HEK293 (cell line): ENCODE results near the gene GRN.

Experiments used
- SETDB1 ChIP-seq: IDR thresholded peaks from one replicate; pipeline ENCODE4 v1.6.1; 2017; ENCODE audit warnings: mild to moderate bottlenecking, low read length, moderate library complexity, mixed read lengths; ENCODE audit not compliant: insufficient read length
- ZFP37 ChIP-seq: fragments of 450-650 bp; formaldehyde crosslinking; IDR thresholded peaks from 2 replicates; pipeline ENCODE4 v1.5.1; 2016; ENCODE audit warnings: missing biosample characterization, missing genetic modification characterization
- ZNF121 ChIP-seq: fragments of 450-650 bp; formaldehyde crosslinking; IDR thresholded peaks from 2 replicates; pipeline ENCODE4 v1.5.1; 2016; ENCODE audit warnings: missing biosample characterization, missing genetic modification characterization
- ZNF354C ChIP-seq: fragments of 450-650 bp; formaldehyde crosslinking; IDR thresholded peaks from 2 replicates; pipeline ENCODE4 v1.5.1; 2016; ENCODE audit warnings: missing biosample characterization, missing genetic modification characterization, low read depth, borderline replicate concordance
- ZNF394 ChIP-seq: fragments of 450-650 bp; formaldehyde crosslinking; IDR thresholded peaks from 2 replicates; pipeline ENCODE4 v1.5.1; 2016; ENCODE audit warnings: missing biosample characterization, missing genetic modification characterization, mild to moderate bottlenecking, moderate library complexity, borderline replicate concordance
- TF ChIP-seq, protein P1 (sequence below): fragments of 450-650 bp; formaldehyde crosslinking; IDR thresholded peaks from 2 replicates; pipeline ENCODE4 v1.5.1; 2016; ENCODE audit warnings: missing biosample characterization, missing genetic modification characterization
- TF ChIP-seq, protein P2 (sequence below): fragments of 450-650 bp; formaldehyde crosslinking; IDR thresholded peaks from 2 replicates; pipeline ENCODE4 v1.5.1; 2016; ENCODE audit warnings: missing biosample characterization, missing genetic modification characterization
- TF ChIP-seq, protein P3 (sequence below): fragments of 450-650 bp; formaldehyde crosslinking; IDR thresholded peaks from 2 replicates; pipeline ENCODE4 v1.5.1; 2016; ENCODE audit warnings: missing biosample characterization, missing genetic modification characterization

DNA sequence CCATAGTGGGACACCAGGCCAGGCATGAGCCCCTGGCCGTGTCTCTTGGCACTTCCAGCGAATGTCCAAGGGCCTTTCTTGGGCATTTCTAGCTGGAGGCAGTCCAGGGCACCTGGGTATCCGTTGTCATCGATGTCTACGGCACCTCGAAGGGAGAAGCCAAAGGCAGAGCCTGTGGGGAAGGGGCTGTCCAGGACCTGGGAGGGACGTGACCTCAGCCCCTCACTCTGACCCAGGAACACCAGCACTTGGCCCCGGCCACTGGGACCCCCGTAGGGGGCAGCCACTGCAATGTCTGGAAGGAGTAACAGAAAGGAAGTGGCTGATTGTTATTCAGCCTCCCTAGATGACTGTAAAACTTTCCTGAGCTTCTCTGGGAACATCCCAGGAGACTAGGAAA is 35.7 kb downstream of the GRN start:
- TF ChIP-seq ZNF121 (tag by site-specific recombination) (no peak), ZNF354C (tag by site-specific recombination) (no peak), ZNF394 (tag by site-specific recombination) (no peak), ZFP37 (no peak), SETDB1 (no peak)
- TF ChIP-seq, protein P1, sequence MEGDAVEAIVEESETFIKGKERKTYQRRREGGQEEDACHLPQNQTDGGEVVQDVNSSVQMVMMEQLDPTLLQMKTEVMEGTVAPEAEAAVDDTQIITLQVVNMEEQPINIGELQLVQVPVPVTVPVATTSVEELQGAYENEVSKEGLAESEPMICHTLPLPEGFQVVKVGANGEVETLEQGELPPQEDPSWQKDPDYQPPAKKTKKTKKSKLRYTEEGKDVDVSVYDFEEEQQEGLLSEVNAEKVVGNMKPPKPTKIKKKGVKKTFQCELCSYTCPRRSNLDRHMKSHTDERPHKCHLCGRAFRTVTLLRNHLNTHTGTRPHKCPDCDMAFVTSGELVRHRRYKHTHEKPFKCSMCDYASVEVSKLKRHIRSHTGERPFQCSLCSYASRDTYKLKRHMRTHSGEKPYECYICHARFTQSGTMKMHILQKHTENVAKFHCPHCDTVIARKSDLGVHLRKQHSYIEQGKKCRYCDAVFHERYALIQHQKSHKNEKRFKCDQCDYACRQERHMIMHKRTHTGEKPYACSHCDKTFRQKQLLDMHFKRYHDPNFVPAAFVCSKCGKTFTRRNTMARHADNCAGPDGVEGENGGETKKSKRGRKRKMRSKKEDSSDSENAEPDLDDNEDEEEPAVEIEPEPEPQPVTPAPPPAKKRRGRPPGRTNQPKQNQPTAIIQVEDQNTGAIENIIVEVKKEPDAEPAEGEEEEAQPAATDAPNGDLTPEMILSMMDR = no peak
- TF ChIP-seq, protein P2, sequence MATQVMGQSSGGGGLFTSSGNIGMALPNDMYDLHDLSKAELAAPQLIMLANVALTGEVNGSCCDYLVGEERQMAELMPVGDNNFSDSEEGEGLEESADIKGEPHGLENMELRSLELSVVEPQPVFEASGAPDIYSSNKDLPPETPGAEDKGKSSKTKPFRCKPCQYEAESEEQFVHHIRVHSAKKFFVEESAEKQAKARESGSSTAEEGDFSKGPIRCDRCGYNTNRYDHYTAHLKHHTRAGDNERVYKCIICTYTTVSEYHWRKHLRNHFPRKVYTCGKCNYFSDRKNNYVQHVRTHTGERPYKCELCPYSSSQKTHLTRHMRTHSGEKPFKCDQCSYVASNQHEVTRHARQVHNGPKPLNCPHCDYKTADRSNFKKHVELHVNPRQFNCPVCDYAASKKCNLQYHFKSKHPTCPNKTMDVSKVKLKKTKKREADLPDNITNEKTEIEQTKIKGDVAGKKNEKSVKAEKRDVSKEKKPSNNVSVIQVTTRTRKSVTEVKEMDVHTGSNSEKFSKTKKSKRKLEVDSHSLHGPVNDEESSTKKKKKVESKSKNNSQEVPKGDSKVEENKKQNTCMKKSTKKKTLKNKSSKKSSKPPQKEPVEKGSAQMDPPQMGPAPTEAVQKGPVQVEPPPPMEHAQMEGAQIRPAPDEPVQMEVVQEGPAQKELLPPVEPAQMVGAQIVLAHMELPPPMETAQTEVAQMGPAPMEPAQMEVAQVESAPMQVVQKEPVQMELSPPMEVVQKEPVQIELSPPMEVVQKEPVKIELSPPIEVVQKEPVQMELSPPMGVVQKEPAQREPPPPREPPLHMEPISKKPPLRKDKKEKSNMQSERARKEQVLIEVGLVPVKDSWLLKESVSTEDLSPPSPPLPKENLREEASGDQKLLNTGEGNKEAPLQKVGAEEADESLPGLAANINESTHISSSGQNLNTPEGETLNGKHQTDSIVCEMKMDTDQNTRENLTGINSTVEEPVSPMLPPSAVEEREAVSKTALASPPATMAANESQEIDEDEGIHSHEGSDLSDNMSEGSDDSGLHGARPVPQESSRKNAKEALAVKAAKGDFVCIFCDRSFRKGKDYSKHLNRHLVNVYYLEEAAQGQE = no peak
- TF ChIP-seq, protein P3, sequence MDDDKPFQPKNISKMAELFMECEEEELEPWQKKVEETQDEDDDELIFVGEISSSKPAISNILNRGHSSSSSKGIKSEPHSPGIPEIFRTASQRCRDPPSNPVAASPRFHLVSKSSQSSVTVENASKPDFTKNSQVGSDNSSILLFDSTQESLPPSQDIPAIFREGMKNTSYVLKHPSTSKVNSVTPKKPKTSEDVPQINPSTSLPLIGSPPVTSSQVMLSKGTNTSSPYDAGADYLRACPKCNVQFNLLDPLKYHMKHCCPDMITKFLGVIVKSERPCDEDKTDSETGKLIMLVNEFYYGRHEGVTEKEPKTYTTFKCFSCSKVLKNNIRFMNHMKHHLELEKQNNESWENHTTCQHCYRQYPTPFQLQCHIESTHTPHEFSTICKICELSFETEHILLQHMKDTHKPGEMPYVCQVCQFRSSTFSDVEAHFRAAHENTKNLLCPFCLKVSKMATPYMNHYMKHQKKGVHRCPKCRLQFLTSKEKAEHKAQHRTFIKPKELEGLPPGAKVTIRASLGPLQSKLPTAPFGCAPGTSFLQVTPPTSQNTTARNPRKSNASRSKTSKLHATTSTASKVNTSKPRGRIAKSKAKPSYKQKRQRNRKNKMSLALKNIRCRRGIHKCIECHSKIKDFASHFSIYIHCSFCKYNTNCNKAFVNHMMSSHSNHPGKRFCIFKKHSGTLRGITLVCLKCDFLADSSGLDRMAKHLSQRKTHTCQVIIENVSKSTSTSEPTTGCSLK (tag by site-specific recombination) = no peak
